ENCODE results near the gene HSD17B11.
A peak's percentile ranks its signal among the peaks of the same experiment; 100 is the strongest.

HSD17B11 gene

GRCh38 chr4:87390551-87390890 lies 467 bp downstream of the HSD17B11 start:
- TF ChIP-seq CTCF (IDR thresholded peaks at IDR 0.05) = no peak

GRCh38 chr4:87388901-87389300 lies 2.1 kb downstream of the HSD17B11 start:
- TF ChIP-seq CTCF (IDR thresholded peaks at IDR 0.05) = no peak

- no peak for TF ChIP-seq CTCF (IDR thresholded peaks at IDR 0.05)
These were observed 3.8 kb downstream of the HSD17B11 start for GRCh38 chr4:87387237-87387636.

- no peak for TF ChIP-seq CTCF (IDR thresholded peaks at IDR 0.05)
These were observed 8.1 kb downstream of the HSD17B11 start for GRCh38 chr4:87382931-87383330.

GRCh38 chr4:87382116-87382515 lies 8.9 kb downstream of the HSD17B11 start:
- TF ChIP-seq CTCF (IDR thresholded peaks at IDR 0.05) = no peak

GRCh38 chr4:87377816-87378215 lies 13.2 kb downstream of the HSD17B11 start:
- no peak for TF ChIP-seq CTCF (IDR thresholded peaks at IDR 0.05)

GRCh38 chr4:87375719-87376291 lies 15.2 kb downstream of the HSD17B11 start:
- peak; percentile 73 for TF ChIP-seq CTCF (IDR thresholded peaks at IDR 0.05)

- no peak for TF ChIP-seq CTCF (IDR thresholded peaks at IDR 0.05)
These were observed 20.9 kb downstream of the HSD17B11 start for GRCh38 chr4:87370068-87370467.

Data from LNCAP (cell line).